ENCODE data around the gene ISM2. TPM values are rescaled to one million over a fixed set of nuclear protein-coding genes. Genes with fewer than 3 reads are reported as not detected.

ISM2 gene
- total and polyA plus RNA-seq, 2 of the 13 experiments (the other 11 are each of a cell fraction or from before 2014, with no cell fraction given), result 1.8 to 40.7 TPM

- ATAC-seq, result no peak
- H3K36me3 ChIP-seq (replicated peaks in 1 of 2; ENCODE audit: control insufficient read depth in 1 of 2, insufficient read depth in 2 of 2, low read length in 2 of 2), result peaks cover 28% of the 10 kb centered on the region in 2 experiments; a peak in 4 of 5 replicates
- H3K4me2 ChIP-seq (ENCODE audit: low read depth, low read length), result no peak overlapping the region
- no peaks in the 10 kb centered on the region for H3K9me3 ChIP-seq (ENCODE audit: low read length)
- H2AFZ ChIP-seq (ENCODE audit: low read length), result no peak overlapping the region
- no peak overlapping the region for H3K4me3 ChIP-seq (replicated peaks in 1 of 3; ENCODE audit: insufficient read depth in 1 of 3, low read depth in 2 of 3, low read length in 3 of 3)
- CTCF ChIA-PET (ENCODE audit: low intra/inter-chr PET ratio, low total read pairs), result no interaction called here
- BruUV-seq (replicated peaks), result no TSS peak
- no peak overlapping the region for H3K27ac ChIP-seq (ENCODE audit: extremely low read length, insufficient read depth, low read length)
- FAIRE-seq, result no peak
- H3K9ac ChIP-seq (ENCODE audit: insufficient read depth, low read depth, low read length), result no peak overlapping the region
- WGBS (ENCODE audit: low lambda C conversion rate), result 98% methylated on average over 9 of the region's 9 CpGs
- no peak for DNase-seq (ENCODE audit: low spot score)
- peaks cover 4% of the 10 kb centered on the region for H3K4me1 ChIP-seq (ENCODE audit: insufficient read depth, low read length)
- no peaks in the 10 kb centered on the region for H3K27me3 ChIP-seq (ENCODE audit: control insufficient read depth in 1 of 2, insufficient read depth in 2 of 2, low read length in 2 of 2)
- POLR2A ChIA-PET, result no interaction called here
- in situ Hi-C loops (cut with HindIII; ENCODE audit: extremely low pct_ligation_motif_present, low pct_unique_long_range_greater_than_20kb) (no loop called here), intact Hi-C loops (cut with micrococcal nuclease; ENCODE audit: unreplicated experiment) (no loop called here)
- no peaks in the 10 kb centered on the region for H3K79me2 ChIP-seq (ENCODE audit: insufficient read depth, low read length)
- no peaks in the 10 kb centered on the region; the same call in 1 of the 2 replicates for H4K20me1 ChIP-seq (ENCODE audit: insufficient read depth, low read length)
- TF ChIP-seq MATR3 (CRISPR knock-in tag; IDR thresholded peaks at IDR 0.05) (no peak), ZBTB2 (CRISPR knock-in tag; IDR thresholded peaks at IDR 0.05; ENCODE audit: low read depth) (no peak), ZNF282 (IDR thresholded peaks at IDR 0.05; ENCODE audit: partially characterized antibody) (no peak), ZBTB39 (CRISPR knock-in tag; IDR thresholded peaks at IDR 0.05) (no peak), RXRB (CRISPR knock-in tag; IDR thresholded peaks at IDR 0.05; ENCODE audit: borderline replicate concordance) (no peak), GMEB1 (CRISPR knock-in tag; IDR thresholded peaks at IDR 0.05; ENCODE audit: borderline replicate concordance) (no peak), ZNF567 (CRISPR knock-in tag; IDR thresholded peaks at IDR 0.05; ENCODE audit: borderline replicate concordance) (no peak), ZNF335 (CRISPR knock-in tag; IDR thresholded peaks at IDR 0.05) (no peak), ZNF276 (CRISPR knock-in tag; IDR thresholded peaks at IDR 0.05; ENCODE audit: low read depth) (no peak)
These were observed 24.0 kb downstream of the ISM2 start for GRCh38 chr14:77474479-77475177.

All from HepG2 (cell line).